ENCODE results near the gene RNF123.

GRCh38 chr3:49701388-49702077, 12.2 kb downstream of the RNF123 start:
- TF ChIP-seq CTCF (IDR thresholded peaks at IDR 0.05): peak in 1 of 2 donors; percentile 40
- TF ChIP-seq POLR2AphosphoS5 (IDR thresholded peaks at IDR 0.05): no peak
- TF ChIP-seq EP300 (IDR thresholded peaks at IDR 0.05): no peak
- no peak for TF ChIP-seq POLR2A (IDR thresholded peaks at IDR 0.05)
